ENCODE data around the gene MTAP.

Gene MTAP

DNA sequence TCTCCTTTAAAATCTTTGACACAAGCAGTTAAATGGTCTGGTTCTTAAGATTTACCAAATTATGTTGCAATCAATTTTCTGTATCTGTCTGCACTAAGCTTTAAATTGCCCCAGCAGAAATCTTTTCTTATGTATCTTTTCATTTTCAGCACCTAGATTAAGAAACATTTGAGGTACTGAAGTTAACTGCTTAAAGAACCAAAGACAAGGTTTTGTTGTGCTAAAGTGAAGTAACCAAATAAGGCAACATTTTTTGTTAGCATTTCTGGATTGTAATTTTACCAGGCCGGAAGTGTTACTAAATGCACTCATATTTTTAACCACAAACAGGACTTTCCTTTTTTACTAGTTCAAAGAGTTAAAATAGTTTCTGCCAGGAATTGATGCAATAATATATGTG, 24.1 kb upstream of the MTAP start:
- Histone ChIP-seq H4K20me1 (no peaks in the 10 kb centered on the region), H3K36me3 (no peaks in the 10 kb centered on the region), H3K4me3 (no peak overlapping the region), H3K4me2 (peak overlapping the region; percentile 50), H3K9me3 (no peaks in the 10 kb centered on the region), H3K4me1 (peaks cover 22% of the 10 kb centered on the region), H3K27me3 (no peaks in the 10 kb centered on the region), H3K27ac (peak overlapping the region; percentile 7; the same call in 1 of the 2 replicates), H3K9ac (no peak overlapping the region)
- TF ChIP-seq Cebpa-rat (IDR thresholded peaks at IDR 0.05), result peak; percentile 65; the same call in 1 of the 2 replicates

DNA sequence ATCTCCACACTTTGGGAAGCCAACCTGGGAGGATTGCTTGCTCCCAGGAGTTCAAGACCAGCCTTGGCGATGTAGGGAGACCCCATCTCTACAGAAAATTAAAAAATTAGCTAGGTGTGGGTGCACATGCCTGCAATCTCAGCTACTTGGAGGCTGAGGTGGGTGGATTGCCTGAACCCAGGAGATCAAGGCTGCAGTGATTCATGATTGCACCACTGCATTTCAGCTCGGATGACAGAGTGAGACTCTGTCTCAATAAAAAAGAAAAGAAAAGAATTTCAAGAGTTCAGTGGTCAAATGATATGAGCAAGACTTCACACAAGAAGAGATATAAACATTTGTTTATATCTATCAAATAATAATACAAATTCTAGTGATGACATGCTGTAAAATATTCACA, 23.0 kb upstream of the MTAP start:
- no peak for TF ChIP-seq Cebpa-rat (IDR thresholded peaks at IDR 0.05)
- Histone ChIP-seq H3K9me3 (no peaks in the 10 kb centered on the region), H3K36me3 (no peaks in the 10 kb centered on the region), H4K20me1 (no peaks in the 10 kb centered on the region), H3K27me3 (no peaks in the 10 kb centered on the region), H3K4me3 (no peak overlapping the region), H3K9ac (no peak overlapping the region), H3K4me1 (peaks cover 22% of the 10 kb centered on the region), H3K27ac (no peak overlapping the region), H3K4me2 (peak overlapping the region; percentile 38)

DNA sequence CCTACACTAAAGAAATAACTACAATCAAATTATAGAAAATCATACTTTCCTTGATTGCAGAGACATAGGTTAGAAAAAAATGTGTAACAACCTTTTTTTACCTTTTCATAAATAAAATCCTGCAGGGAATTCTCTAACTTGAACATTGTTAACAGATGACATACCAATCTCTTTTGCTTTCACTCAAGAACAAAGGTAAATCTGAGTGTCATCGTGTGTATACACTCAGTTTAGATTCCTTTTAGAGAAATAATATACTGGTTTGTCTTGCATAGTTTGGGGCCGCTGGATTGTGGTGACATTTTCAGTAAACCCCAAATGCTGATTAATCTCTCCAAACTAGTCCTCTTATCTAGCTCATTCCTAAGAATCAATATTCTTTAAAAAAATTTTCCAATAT, 20.8 kb upstream of the MTAP start:
- TF ChIP-seq Cebpa-rat (IDR thresholded peaks at IDR 0.05), result no peak
- H3K27ac ChIP-seq, result no peak overlapping the region
- H3K4me1 ChIP-seq, result peaks cover 22% of the 10 kb centered on the region
- H4K20me1 ChIP-seq, result no peaks in the 10 kb centered on the region
- no peaks in the 10 kb centered on the region for H3K27me3 ChIP-seq
- no peak overlapping the region for H3K9ac ChIP-seq
- H3K4me3 ChIP-seq, result no peak overlapping the region
- H3K4me2 ChIP-seq, result no peak overlapping the region
- no peaks in the 10 kb centered on the region for H3K9me3 ChIP-seq
- no peaks in the 10 kb centered on the region for H3K36me3 ChIP-seq

DNA sequence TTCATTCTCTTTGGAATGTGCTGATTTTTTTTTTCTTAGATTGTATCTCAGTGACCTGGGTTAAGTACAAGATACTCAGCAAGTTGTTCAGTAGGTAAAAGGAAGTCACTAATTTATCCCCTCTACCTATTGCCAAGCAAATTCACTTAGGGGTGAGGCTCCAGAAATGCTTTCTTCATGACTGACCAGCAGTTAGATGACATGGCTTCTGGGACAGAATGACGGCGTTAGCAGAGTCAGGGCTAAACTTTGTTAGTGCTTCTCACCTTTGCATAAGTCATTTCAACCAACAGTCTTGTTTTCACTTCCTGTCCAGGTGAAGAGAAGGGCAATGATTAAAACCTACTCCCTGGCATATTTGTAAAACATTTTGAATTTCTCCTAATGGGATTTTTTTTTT, 20.2 kb upstream of the MTAP start:
- H3K9ac ChIP-seq, result no peak overlapping the region
- no peaks in the 10 kb centered on the region for H4K20me1 ChIP-seq
- H3K4me3 ChIP-seq, result no peak overlapping the region
- H3K9me3 ChIP-seq, result no peaks in the 10 kb centered on the region
- no peaks in the 10 kb centered on the region for H3K36me3 ChIP-seq
- peaks cover 22% of the 10 kb centered on the region for H3K4me1 ChIP-seq
- H3K4me2 ChIP-seq, result no peak overlapping the region
- no peak for TF ChIP-seq Cebpa-rat (IDR thresholded peaks at IDR 0.05)
- H3K27ac ChIP-seq, result no peak overlapping the region
- no peaks in the 10 kb centered on the region for H3K27me3 ChIP-seq

DNA sequence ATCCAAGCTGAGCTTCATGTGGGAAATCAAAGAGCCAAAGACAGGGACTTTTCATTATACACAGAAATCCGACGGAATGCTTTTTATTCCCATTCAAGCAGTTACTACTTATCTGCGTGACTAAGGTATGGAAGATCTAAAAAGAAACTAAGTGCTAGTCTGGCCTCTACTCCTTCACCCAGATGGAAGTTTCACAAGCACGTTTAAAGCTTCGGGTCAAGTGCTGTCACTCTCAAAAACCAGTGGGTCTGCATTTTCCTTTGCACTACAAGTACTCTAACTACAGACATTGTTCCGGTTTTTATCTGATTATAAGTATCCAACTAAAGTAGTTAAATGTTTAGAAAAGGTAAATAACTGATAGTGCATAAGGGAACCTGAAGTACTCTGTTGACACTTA, 13.7 kb upstream of the MTAP start:
- H3K9ac ChIP-seq, result no peak overlapping the region
- TF ChIP-seq Cebpa-rat (IDR thresholded peaks at IDR 0.05), result no peak
- H3K36me3 ChIP-seq, result no peaks in the 10 kb centered on the region
- no peak overlapping the region for H3K4me2 ChIP-seq
- no peak overlapping the region for H3K4me3 ChIP-seq
- no peaks in the 10 kb centered on the region for H4K20me1 ChIP-seq
- H3K27ac ChIP-seq, result no peak overlapping the region
- H3K9me3 ChIP-seq, result no peaks in the 10 kb centered on the region
- H3K27me3 ChIP-seq, result no peaks in the 10 kb centered on the region
- H3K4me1 ChIP-seq, result no peaks in the 10 kb centered on the region

DNA sequence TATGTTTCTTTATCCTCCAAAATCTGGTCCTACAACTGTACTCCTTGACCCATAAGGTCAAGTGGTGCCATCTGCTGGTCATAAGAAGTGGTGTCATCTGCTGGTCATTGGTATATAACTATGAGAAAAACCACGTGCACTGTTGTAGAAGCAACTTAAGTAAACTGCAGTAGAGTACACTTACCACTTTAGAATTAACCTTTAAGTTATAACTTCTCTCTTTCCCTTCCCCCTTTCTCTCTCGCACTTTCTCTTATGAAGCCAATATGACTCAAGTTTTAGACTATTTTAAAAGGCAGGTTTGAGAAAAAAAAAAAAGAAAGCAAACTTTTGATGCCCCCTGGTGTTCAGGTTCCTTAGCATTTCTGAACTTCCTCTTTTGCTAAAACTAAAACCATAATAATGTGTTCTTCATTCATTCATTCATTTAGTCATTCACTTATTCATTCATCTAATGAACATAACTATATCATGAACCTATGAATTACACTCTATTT, 12.8 kb upstream of the MTAP start:
- Histone ChIP-seq H3K27ac (no peak overlapping the region), H3K9ac (no peak overlapping the region)

DNA sequence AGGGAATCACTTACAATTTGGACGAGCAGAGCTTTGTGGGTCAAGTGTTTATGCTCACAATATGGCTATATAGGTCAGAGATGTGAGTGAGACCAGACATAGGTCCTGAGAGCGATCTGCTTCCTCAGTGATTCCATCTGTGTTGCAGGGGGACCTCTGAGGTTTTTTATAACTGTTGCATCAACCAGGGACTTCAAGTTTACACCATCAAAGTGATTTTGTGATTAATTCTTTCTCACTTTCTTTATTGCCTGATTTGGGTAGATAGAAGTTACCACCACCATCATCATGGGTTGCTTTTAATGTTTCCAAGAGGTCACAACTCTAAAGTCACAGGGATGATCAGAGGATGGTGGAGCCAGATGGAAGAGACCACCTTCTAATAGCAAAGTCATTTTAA, 7.0 kb upstream of the MTAP start:
- H3K9ac ChIP-seq, result no peak overlapping the region
- no peak overlapping the region for H3K4me3 ChIP-seq
- H3K27me3 ChIP-seq, result no peaks in the 10 kb centered on the region
- no peak overlapping the region for H3K27ac ChIP-seq
- H3K4me2 ChIP-seq, result no peak overlapping the region
- no peaks in the 10 kb centered on the region for H3K9me3 ChIP-seq
- no peak for TF ChIP-seq Cebpa-rat (IDR thresholded peaks at IDR 0.05)
- no peaks in the 10 kb centered on the region for H4K20me1 ChIP-seq
- no peaks in the 10 kb centered on the region for H3K36me3 ChIP-seq
- no peaks in the 10 kb centered on the region for H3K4me1 ChIP-seq

More for the DNA sequence above, 12.8 kb upstream of the MTAP start:
- Histone ChIP-seq H3K4me1 (no peaks in the 10 kb centered on the region), H3K36me3 (no peaks in the 10 kb centered on the region), H3K4me2 (peak overlapping the region; percentile 48), H3K4me3 (peak overlapping the region; percentile 15; the same call in 1 of the 2 replicates), H3K9me3 (no peaks in the 10 kb centered on the region), H3K27me3 (no peaks in the 10 kb centered on the region), H4K20me1 (no peaks in the 10 kb centered on the region)
- TF ChIP-seq Cebpa-rat (IDR thresholded peaks at IDR 0.05), result no peak

DNA sequence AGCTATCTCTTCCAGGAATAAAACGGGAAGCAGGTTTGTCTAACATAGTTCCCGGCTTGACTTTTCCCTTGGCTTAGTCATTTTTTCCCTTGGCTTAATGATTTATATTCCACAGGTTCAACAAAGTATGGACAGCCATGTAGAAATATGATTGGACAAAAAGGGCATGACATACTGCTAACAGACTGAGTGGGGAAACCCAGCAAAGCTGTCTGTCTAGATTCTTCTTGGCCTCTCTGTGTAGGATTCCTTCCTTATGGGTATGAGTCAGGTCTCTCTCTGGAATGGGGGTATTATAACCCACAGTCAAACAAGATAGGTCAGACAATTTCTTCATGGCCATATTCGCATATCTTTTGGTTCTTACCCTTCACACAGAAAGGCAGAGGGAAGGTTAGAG, 5.7 kb upstream of the MTAP start:
- no peaks in the 10 kb centered on the region for H3K27me3 ChIP-seq
- H4K20me1 ChIP-seq, result no peaks in the 10 kb centered on the region
- H3K9me3 ChIP-seq, result no peaks in the 10 kb centered on the region
- H3K9ac ChIP-seq, result no peak overlapping the region
- peaks cover 7% of the 10 kb centered on the region for H3K4me1 ChIP-seq
- H3K36me3 ChIP-seq, result no peaks in the 10 kb centered on the region
- no peak overlapping the region for H3K4me3 ChIP-seq
- no peak for TF ChIP-seq Cebpa-rat (IDR thresholded peaks at IDR 0.05)
- H3K4me2 ChIP-seq, result no peak overlapping the region
- no peak overlapping the region for H3K27ac ChIP-seq

DNA sequence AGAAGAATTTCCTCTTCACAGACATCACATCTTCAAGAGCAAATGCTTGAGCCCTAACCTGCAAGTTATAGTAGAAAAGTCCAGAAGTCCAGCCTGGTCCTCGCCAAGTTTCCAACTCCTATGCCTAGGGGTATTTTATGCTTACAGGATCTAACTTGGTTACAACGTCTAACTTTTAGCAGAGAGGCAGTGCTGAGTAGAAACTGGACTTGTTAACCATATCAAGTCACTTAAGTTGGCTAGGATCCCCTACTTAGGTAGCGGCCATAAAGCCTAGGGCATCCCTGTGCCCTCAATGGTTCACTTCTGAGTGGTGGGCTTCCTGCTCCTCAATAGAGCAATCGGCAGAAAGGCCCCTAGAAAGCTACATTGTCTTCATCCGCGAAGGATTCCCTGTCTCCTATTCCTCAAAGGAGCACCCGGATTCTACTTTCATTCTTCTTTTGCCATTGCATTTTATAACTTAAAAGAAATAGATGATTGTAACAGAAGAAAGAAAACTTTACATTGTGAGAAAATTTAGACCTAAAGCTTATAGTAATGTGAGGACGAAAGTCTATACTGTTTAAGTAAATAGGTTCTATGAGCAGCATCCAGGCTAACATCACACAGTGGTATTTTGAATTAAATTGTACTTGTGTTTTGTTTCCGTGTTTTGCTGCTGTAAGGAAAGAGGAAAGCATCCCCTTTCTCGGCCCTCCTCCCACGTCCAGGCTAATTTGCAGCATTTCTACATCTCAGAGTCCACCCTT, 1.3 kb upstream of the MTAP start:
- H3K9ac ChIP-seq, result no peak overlapping the region
- no peaks in the 10 kb centered on the region for H3K27me3 ChIP-seq
- no peak overlapping the region for H3K27ac ChIP-seq
- peaks cover 20% of the 10 kb centered on the region for H4K20me1 ChIP-seq
- H3K9me3 ChIP-seq, result no peaks in the 10 kb centered on the region
- peak overlapping the region; percentile 85 for H3K4me2 ChIP-seq
- TF ChIP-seq Cebpa-rat (IDR thresholded peaks at IDR 0.05), result no peak
- H3K4me1 ChIP-seq, result peaks cover 33% of the 10 kb centered on the region
- peaks cover 17% of the 10 kb centered on the region for H3K36me3 ChIP-seq
- H3K4me3 ChIP-seq, result peak overlapping the region; percentile 81

DNA sequence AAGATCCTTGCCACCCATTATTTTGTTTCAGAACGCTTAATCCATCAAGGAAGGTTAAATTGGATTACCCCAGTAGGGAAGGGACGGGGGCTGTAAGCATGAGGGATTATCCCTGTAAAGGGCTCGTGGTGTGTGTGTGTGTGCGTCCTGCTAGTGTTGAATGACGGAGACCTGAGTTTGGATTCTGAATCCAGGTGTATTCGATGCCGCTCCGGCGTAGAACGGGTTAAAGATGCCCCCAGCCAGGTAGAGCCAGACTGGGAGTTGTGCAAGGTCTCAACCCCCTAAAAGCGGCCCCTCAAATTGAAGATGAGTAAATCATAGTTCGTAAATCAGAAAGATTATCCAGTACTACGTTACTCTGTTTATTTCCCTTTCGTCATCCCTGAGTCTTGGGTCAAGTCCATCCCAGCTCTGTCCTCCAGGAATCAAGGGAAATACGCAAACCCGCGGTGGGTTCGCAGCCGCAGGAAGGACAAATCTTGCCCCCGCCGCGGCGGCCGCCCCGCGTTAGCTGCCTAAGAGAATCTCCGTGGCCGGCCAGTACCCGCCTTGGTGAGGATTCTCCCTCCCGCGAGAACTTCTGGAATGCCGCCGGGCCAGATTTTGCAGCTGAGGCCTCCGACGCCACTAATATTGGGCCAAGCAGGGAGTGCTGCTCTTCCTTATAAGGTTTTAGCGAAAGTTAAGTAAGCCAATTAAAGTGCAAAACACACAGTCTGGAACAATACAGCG, 586 bp upstream of the MTAP start:
- Histone ChIP-seq H4K20me1 (peaks cover 27% of the 10 kb centered on the region), H3K27ac (peak overlapping the region; percentile 92), H3K27me3 (no peaks in the 10 kb centered on the region), H3K36me3 (peaks cover 25% of the 10 kb centered on the region), H3K9ac (peak overlapping the region; percentile 94), H3K4me2 (peak overlapping the region; percentile 85), H3K4me3 (peak overlapping the region; percentile 81), H3K9me3 (no peaks in the 10 kb centered on the region), H3K4me1 (peaks cover 40% of the 10 kb centered on the region)
- TF ChIP-seq Cebpa-rat (IDR thresholded peaks at IDR 0.05), result no peak
